CD4-positive, alpha-beta T cell treated with Interleukin-21 for 1 hour (primary cell): ENCODE results near the gene PDE4A.
"Not testable (repeated sequence)": the region's sequence is repeated elsewhere in the genome, so short reads cannot be mapped to it uniquely, and the experiment has no call there.

Experiments
- DNase-seq: peaks from one replicate; pipeline ENCODE4 v3.0.0-alpha.2; 2020

The PDE4A gene

DNA sequence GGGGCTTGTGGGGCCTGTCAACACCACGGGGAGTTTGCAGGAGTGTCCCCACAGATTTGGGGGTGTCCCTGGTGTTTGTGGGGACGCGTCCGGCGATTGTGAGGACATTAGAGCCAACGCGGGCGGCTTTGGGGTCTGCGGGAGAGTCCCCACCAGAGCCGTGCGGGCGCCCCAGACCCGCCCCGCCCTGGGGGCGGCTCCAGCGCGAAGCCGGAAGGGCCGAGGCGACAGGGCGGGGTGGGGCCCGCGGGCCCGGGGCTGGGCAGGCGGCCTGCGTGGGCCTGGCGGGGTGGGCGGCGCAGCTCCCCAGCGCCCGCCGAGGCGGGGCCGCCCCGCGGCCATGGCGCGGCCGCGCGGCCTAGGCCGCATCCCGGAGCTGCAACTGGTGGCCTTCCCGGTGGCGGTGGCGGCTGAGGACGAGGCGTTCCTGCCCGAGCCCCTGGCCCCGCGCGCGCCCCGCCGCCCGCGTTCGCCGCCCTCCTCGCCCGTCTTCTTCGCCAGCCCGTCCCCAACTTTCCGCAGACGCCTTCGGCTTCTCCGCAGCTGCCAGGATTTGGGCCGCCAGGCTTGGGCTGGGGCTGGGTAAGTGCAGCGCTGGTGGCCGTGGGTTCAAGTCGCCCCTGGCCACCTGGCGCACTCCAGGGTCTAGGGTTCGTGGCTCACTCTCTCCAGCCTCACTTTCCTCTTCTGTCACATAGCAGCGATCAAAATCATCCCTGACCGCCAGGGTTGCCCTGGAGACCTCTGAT, 10.3 kb downstream of the PDE4A start:
- no peak for DNase-seq

DNA sequence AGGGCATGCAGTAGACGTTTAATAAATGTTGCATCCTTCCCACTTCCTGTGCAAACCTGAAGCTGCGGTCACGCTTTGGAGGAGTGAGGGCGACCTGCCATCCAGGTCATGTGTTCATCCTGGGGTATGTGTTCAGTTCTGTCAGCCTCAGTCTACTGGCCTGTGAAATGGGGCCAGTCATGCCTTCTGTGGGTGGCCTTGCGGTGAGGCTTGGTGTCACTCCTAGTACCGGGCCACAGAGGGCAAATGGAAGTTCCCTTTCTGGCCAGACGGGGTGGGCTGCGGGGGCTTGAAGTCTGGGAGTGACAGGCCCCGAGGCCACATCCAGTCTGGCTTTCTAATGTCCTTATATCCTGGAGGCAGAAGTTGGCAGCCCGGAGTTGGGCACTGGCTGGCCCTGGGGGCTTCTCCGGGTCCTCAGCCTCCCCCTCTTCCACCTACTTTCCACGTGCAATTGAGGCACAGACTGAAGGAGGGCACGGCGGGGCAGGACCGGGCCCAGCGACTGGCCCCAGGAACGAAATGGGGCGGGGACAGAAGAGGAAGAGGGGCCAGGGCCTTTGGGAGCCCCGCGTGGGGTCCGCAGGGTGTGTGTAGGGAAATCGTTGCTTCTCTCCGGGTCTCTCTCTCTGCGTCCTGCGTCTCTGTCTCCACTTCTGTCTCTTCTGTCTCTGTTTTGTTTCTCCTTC, 11.1 kb downstream of the PDE4A start:
- peak; percentile 79 for DNase-seq

DNA sequence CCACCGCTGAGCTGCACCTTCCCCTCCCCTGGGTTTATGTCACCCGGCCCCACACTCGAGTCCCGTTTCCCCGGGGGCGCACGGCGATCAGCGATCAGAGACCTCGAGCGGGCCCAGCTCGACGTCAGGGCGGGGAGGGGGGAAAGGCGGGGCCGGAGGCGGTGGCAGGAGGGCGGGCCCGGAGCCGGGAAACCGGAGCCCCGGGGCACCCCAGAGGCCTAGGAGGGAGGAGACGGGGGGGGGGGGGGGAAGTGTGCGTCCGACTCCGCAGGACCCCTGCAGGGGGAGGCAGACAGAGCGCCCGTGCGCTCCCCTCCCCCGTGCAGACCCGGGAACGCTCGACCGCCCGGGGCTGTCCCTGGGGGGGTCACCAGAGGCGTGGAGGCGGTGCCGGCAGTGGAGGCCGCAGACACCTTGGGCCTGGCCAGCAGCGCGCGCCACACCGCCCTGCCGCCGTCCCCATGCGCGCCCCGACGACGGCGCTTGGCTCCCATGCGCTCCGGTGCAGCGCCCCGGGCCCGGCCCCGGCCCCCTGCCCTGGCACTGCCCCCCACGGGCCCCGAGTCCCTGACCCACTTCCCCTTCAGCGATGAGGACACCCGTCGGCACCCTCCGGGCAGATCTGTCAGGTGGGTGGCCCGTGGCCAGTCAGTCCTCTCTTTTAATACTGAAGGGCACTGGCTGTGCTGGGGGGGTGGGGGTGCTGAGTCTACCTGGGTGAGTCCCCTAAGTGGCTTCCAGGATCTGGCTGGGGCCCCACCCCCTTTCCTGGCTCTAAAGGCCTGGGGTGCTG, 11.8 kb downstream of the PDE4A start:
- peak; percentile 86 for DNase-seq

DNA sequence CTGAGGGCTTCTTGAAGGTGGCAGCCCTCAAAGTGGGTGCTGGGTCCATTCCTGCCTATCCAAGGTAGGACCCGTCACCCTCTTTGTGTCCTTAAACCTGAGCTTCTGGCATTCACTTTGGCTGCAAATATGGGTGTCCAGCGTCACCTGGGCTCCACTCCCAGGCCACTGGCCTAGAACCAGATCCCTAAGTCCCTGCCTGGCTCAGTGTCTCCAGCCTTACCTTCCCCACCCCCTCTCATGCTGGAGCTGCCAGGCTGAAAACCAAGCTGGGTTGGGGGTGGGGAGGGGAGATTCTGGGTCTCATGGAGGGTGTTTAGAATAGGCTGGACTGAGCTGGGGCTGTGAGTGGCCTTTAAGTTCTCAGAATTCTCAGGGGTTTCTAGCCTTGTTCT, 12.4 kb downstream of the PDE4A start:
- DNase-seq: no peak

DNA sequence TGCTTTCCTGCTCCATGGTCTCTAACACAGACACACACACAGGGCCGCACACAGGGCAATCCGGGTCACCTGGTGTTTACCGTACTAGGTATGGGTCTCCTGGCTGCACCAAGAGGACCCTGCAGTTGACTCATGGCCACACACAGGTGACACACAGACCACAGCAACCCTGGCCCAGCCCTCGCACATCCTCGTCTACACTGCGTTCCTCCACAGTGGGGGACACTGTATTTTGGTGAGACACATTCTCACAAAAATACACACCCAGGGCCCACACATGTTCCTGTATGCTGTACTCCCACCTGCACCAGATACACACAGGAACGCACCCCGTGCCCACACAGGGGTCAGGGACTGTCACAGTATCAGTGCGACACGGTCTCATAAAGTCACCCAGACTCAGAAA, 12.8 kb downstream of the PDE4A start:
- DNase-seq: no peak

DNA sequence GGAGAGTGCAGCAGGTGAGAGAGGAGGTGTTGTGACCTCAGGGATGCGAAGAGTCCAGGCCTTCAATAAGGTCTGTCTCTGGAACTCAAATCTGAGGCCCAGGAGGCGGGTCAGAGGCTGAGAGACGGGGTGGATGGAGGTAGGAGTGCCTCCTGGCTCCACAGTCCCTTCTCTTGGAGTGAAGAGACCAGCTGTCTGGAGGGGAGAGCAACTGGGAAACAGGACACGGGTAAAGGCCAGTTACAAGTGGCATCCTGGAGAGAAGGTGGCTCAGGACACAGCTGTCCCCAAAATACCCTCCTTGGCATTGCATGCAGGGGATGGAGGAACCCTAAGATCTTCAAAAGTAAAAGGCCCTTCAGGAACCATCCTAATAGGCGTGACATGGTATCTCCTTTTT, 19.2 kb downstream of the PDE4A start:
- DNase-seq: no peak

DNA sequence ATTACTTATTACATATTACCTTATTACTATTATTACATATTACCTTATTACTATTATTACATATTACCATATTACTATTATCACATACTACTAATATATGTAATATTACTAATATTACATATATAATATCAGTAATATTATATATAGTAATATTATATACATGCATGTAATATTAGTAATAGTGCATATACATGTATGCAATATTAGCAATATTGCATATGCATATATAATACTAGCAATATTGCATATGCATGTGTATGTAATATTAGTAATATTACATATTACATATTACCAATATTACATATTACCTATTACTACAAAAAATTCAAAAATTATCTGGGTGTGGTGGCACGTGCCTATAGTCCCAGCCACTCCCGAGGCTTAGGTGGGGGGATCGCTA, 22.4 kb downstream of the PDE4A start:
- no peak for DNase-seq

DNA sequence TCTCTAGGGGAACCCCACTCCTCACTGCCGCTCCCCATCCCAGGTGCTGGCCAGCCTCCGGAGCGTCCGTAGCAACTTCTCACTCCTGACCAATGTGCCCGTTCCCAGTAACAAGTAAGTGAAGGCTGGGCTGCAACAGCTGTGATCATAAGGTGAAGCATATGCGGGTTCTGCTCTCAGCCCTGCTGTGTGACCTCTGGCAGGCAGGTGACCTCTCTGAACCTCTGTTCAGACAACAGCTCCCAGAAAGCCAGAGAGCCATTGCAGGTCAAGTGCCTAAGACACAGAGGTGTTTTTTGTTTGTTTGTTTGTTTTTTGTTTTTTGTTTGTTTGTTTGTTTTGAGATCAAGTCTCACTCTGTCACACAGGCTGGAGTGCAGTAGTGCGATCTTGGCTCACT, 28.7 kb downstream of the PDE4A start:
- DNase-seq: no peak

DNA sequence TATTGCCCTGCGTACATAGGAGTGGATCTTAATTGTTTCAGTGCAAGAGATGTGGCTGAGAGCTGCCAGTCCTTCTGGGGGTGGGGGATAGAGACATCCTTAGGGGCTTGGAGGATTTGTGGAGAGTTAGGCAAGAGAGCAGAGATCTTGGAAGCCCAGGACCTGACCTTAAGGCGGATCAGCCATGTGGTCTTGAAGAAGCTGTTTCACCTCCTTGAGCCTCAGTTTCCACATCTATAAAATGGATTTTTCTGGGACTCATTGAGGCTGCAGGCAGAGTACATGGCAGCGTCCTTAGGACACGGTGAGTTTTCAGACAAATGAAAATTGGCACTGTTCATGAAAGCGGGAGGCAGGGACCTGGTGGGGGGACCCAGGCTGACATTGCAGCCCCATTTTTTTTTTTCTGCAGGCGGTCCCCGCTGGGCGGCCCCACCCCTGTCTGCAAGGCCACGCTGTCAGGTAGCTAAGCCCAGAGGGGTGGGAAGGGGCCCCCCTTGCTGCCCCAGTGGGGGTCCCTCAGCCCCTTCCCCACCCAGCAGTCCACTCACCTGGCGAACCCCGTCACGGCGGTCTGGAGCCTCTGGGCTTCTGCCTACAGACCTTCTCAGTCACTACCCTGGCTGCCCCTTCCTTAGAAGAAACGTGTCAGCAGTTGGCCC, 30.0 kb downstream of the PDE4A start:
- no peak for DNase-seq

DNA sequence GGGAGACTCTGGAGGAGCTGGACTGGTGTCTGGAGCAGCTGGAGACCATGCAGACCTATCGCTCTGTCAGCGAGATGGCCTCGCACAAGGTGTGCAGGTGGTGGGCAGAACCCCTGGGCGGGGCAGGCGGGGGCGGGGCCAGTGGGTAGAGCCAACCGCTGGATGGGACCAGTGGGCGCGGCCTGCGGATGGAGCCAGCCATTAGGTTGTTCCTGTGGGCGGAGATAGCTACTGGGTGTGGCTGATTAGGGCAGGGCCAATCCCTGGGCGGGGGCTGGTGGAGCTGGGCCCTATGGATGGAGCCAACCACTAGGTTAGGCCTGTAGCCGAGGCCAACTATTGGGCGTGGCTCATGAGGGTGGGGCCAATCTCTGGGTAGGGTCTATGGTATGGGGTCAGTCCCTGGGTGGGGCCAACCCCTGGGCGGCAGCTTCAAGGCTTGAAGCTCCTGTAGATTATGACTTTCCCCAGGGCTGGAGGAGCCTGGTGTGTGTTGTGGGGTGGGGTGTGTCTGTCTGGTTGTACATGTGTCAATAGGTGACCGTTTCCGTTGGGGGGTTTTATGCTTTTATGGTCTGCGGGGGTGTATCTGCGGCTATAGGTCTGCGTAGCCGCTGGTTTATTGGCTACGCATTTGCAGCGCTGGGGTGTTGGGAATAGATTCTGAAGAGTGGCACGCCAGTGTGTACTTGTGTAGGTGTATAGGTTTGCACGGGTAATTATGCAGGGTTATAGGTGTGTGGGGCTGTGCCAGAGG, 30.7 kb downstream of the PDE4A start:
- no peak for DNase-seq

DNA sequence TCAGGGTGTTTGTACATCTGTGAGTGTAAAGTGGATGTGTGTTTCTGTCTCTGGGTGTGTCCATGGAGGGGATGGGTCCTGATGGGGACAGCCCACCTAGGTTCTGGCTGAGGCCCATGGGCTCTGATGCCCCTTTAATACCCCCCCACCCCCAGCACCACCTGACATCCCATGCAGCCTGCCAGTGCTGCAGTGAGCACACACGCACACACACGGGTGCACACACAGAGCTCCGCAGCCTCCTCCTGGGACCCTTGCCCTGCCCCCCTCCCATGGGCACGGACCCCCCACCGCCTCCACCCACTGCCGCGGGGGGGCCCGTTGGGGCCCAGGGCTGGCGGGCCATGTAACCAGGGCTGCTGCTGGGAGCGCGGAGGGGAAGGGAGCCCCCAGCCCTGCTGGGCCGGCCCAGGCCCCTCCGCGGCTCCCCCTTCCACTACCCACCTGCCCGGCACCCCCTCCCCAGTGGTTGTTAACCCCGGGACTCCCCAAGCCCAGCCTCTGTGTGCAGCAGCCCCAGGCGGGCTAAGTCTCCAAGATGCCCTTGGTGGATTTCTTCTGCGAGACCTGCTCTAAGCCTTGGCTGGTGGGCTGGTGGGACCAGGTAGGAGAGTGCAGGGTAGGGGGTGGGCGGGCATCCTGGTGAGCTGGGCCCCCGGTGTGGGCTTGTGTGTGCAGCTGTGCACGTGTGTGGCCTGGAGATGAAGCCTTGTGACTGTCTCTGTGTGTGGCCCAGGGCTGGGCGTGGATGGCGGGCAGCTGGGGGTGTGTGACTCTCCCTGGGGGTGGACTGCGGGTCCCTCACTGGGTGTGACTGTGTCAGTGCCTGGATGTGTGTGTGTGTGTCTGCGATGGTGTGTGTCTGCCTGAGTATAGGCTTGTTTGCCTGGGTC, 32.6 kb downstream of the PDE4A start:
- no peak for DNase-seq

DNA sequence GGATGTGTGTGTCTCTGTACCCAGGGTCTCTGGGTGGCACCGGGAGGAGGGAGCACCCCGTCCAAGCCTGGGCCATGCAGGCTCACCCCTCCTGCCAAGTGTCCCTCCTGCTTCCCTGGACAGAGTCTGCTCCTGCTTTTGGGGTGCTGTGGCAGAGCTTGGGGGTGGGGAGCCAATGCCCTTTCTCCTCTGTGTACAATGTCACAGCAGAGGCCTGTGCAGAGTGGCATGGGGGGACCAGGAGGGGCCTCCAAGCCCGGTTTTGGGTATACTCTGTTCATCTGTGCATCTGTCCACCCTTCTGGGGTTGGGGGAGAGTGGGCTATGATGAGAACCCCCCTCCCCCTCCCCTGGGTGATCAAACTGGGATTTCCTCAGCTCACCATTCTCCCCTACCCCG, 33.5 kb downstream of the PDE4A start:
- no peak for DNase-seq

DNA sequence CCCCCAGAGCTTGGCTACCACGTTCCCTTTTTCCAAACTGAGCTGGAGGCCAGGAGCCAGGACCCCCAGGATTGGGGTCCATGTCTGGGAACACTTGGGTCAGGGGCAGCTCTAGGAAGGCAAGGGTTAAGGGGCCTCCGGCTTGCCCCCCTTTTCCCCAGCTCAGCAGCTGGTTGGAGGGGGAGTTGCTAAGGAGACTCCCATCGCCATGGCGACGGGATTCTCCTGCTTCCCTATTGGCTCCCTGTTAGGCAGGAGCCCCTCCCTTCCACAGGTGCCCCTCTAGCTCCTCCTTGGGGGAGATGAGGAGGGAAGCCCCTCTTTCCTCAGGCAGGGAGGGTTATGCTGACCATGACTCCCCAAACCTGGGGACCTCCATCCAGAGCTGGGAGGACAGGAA, 33.9 kb downstream of the PDE4A start:
- no peak for DNase-seq

DNA sequence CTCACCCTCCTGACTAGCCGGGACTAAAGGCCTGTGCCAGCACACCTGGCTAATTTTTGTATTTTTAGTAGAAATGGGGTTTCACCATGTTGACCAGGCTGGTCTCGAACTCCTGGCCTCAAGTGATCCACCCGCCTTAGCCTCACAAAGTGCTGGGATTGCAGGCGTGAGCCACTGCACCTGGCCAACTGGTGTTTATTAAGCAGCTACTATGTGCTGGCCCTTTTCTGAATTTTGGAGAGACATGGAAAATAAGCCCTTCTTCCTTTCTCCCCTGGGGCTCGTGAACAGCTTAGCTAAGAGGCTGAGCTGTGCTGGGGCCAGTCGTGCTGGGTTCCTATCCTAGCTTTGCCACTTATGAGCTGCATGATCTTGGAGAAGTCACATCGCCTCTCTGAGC, 38.4 kb downstream of the PDE4A start:
- not testable (repeated sequence) for DNase-seq

DNA sequence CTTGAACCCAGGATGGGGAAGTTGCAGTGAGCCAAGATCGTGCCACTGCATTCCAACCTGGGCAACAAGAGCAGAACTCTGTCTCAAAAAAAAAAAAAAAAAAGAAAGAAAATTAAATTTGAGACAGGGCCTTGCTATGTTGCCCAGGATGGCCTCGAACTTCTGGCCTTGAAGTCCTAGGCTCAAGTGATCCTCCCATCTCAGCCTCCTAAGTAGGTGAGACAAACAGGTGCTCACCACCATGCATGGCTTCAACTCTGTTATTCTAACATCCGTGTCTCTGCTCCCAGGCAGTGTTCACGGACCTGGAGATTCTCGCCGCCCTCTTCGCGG, 40.3 kb downstream of the PDE4A start:
- no peak for DNase-seq

DNA sequence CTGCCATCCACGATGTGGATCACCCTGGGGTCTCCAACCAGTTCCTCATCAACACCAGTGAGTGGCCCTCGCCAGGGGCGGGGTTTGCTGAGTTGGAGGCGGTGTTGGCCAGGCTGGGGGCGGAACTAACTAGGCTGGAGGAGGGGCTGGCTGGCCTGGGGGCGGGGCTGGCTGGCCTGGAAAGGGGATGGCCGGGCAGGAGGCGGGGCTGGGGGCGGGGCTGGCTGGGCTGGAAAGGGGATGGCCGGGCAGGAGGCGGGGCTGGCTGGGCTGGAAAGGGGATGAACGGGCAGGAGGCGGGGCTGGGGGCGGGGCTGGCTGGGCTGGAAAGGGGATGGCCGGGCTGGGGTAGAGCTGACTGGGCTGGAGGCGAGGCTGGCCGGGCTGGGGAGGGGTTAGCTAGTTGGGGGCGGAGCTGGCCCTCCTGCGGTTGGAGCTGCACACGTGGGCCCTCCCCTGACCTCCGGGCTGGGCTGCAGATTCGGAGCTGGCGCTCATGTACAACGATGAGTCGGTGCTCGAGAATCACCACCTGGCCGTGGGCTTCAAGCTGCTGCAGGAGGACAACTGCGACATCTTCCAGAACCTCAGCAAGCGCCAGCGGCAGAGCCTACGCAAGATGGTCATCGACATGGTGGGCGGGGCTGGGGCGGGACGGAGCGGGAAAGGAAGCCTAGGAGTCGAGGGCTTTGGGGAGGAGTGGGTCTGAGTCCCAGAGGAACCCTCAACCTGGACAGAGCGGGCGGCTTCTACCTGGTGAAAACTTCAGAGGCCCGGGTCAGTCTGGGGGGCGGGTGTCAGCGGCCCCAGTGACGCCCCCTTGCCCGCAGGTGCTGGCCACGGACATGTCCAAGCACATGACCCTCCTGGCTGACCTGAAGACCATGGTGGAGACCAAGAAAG, 41.0 kb downstream of the PDE4A start:
- DNase-seq: peak; percentile 89

DNA sequence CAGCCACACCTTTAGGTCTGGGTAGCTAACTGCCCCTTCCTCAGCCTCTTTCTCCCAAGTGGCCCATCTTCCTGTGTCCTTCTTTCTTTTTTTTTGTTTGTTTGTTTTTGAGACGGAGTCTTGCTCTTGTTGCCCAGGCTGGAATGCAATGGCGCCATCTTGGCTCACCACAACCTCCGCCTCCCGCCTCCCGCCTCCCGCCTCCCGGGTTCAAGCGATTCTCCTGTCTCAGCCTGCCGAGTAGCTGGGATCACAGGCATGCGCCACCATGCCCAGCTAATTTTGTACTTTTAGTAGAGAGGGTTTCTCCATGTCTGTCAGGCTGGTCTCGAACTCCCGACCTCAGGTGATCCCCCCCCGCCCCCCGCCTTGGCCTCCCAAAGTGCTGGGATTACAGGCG, 41.7 kb downstream of the PDE4A start:
- not testable (repeated sequence) for DNase-seq

DNA sequence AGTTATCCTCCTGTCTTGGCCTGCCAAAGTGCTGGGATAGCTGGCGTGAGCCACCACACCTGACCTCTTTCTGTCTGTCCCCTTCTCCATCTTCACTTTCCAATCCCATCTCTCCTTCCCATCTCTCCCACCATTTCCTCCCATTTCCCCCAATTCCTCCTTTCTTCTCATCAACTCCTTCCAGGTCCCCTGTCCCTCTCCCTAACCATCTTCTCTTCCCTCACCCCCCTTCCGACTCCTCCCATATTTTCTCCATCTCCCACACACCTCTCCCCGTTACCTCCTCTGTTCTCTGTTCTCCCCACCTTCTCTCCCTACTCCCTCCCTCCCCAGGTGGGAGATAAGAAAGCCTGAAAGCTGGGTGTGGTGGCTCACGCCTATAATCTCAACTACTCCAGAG, 42.2 kb downstream of the PDE4A start:
- no peak for DNase-seq

DNA sequence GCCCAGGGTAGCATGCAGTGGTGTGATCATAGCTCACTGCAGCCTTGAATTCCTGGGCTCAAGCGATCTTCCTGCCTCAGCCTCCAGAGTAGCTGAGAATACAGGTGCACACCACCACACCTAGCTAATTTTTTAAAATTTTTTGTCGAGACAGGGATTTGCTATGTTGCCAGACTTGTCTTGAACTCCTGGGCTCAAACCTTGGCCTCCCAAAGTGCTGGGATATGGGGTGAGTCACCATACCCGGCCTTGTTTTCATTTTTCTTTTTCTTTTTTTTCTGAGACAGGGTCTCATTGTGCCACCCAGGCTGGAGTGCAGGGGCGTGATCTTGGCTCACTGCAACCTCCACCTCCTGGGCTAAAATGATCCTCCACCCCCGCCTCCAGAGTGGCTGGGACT, 44.1 kb downstream of the PDE4A start:
- DNase-seq: no peak

DNA sequence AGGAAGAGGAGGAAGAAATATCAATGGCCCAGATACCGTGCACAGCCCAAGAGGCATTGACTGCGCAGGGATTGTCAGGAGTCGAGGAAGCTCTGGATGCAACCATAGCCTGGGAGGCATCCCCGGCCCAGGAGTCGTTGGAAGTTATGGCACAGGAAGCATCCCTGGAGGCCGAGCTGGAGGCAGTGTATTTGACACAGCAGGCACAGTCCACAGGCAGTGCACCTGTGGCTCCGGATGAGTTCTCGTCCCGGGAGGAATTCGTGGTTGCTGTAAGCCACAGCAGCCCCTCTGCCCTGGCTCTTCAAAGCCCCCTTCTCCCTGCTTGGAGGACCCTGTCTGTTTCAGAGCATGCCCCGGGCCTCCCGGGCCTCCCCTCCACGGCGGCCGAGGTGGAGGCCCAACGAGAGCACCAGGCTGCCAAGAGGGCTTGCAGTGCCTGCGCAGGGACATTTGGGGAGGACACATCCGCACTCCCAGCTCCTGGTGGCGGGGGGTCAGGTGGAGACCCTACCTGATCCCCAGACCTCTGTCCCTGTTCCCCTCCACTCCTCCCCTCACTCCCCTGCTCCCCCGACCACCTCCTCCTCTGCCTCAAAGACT, 46.9 kb downstream of the PDE4A start:
- no peak for DNase-seq
